Spleen (tissue), 7 donors: ENCODE results near the gene ZNF653.

Experiments
- CTCF ChIP-seq, 11 experiments: fragments of 200-600 bp in 7 of 11; fragments of 450-650 bp in 4 of 11; sonication (generic) in 4 of 11; IDR thresholded peaks in 8 of 11; conservative IDR thresholded peaks in 3 of 11; 1 replicate in 7 of 11; 2 replicates in 4 of 11; pipeline versions ENCODE4 v1.4.0 to v1.8.0; 2016 to 2021; ENCODE audit warnings: antibody characterized with exemption in 11 of 11, inconsistent platforms in 4 of 11, mild to moderate bottlenecking in 1 of 11
- POLR2A ChIP-seq, 3 donors: fragments of 450-650 bp; IDR thresholded peaks; one replicate each; pipeline ENCODE4 v1.5.1; 2017; ENCODE audit warnings: antibody characterized with exemption in 3 of 3, mild to moderate bottlenecking in 1 of 3
- POLR2AphosphoS5 ChIP-seq, 3 donors: sonication (generic); formaldehyde crosslinking; IDR thresholded peaks; one replicate each; pipeline ENCODE4 v1.5.1; 2017; ENCODE audit warnings: antibody characterized with exemption in 3 of 3
- donor health status: DM: no; HTN: no; CAD: no; lungs with moderate emphysema.
- donor health status: DM: no; HTN: no; CAD: no.
- donor health status: DM: no; HTN: no; CAD: no.

- TF ChIP-seq CTCF (IDR thresholded peaks at IDR 0.05 in 8 of 11, conservative IDR thresholded peaks at IDR 0.05 in 3 of 11) (no peak), POLR2A (IDR thresholded peaks at IDR 0.05) (no peak), POLR2AphosphoS5 (IDR thresholded peaks at IDR 0.05) (no peak)
Measured at GRCh38 chr19:11451327-11451870, 54.2 kb downstream of the ZNF653 start.
